KMS-11 (cell line): ENCODE results near the gene RFLNA.

Experiments
- H2AFZ ChIP-seq: fragments of 200-600 bp; sonication (generic); 2 replicates; pipeline ENCODE4 v1.6.1; 2016; ENCODE audit warnings: antibody characterized with exemption, mixed run types, low read depth
- H3K27ac ChIP-seq: fragments of 200-600 bp; sonication (generic); 2 replicates; pipeline ENCODE4 v1.6.1; 2016; ENCODE audit warnings: mild to moderate bottlenecking, mixed run types
- H3K27me3 ChIP-seq: fragments of 200-600 bp; sonication (generic); 2 replicates; pipeline ENCODE4 v1.6.1; 2017; ENCODE audit warnings: mild to moderate bottlenecking, low read depth, mixed run types, moderate library complexity; ENCODE audit not compliant: insufficient read depth
- H3K36me3 ChIP-seq: fragments of 200-600 bp; sonication (generic); 2 replicates; pipeline ENCODE4 v1.6.1; 2017; ENCODE audit warnings: mild to moderate bottlenecking, mixed run types; ENCODE audit not compliant: insufficient read depth
- H3K4me1 ChIP-seq: fragments of 200-600 bp; sonication (generic); 2 replicates; pipeline ENCODE4 v1.6.1; 2016; ENCODE audit warnings: mild to moderate bottlenecking, low read depth, mixed run types; ENCODE audit not compliant: poor library complexity, severe bottlenecking
- H3K4me2 ChIP-seq: fragments of 200-600 bp; sonication (generic); 2 replicates; pipeline ENCODE4 v1.7.0; 2016; ENCODE audit warnings: mild to moderate bottlenecking, mixed run types
- H3K4me3 ChIP-seq: fragments of 200-600 bp; sonication (generic); IDR thresholded peaks from 2 replicates; pipeline ENCODE4 v1.6.1; 2017; ENCODE audit warnings: low read depth, low read length, mixed read lengths; ENCODE audit not compliant: insufficient read depth
- H3K79me2 ChIP-seq: fragments of 200-600 bp; sonication (generic); 2 replicates; pipeline ENCODE4 v1.6.1; 2016; ENCODE audit warnings: low read depth, mixed run types; ENCODE audit not compliant: insufficient read depth
- H3K9ac ChIP-seq: fragments of 200-600 bp; sonication (generic); 2 replicates; pipeline ENCODE4 v1.6.1; 2016; ENCODE audit warnings: mild to moderate bottlenecking, mixed run types
- H4K20me1 ChIP-seq: fragments of 200-600 bp; sonication (generic); 2 replicates; pipeline ENCODE4 v1.6.1; 2016; ENCODE audit warnings: mild to moderate bottlenecking, mixed run types; ENCODE audit not compliant: insufficient read depth
- TF ChIP-seq, protein P1 (sequence below): fragments of 200-600 bp; sonication (generic); conservative IDR thresholded peaks from 2 replicates; pipeline ENCODE4 v1.6.1; 2017; ENCODE audit warnings: low read depth, mild to moderate bottlenecking, antibody characterized with exemption, low read length, moderate library complexity, mixed read lengths

RFLNA gene

DNA sequence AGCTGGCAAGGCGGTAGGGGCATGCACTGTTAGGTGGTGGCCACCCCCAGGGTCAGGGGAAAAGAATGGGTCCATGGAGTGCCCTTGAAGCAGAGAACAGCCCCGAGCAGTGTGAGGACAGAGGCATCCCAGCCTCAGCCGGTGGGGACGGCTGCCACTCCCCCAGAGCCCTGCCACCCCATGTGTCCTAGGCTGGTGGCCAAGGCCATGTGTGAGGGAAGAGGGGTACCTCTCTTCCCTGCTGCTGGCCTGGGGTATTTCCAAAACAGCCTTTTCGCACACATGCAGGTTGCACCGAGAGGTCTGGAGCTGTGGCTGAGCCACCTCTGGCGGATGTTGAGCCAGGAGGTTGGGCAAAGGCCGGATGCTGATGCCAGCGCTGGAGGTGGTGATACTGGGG is 19.9 kb downstream of the RFLNA start:
- H3K36me3 ChIP-seq, result no peaks in the 10 kb centered on the region
- H3K4me1 ChIP-seq, result no peaks in the 10 kb centered on the region
- H3K4me2 ChIP-seq, result no peak overlapping the region
- no peak overlapping the region for H2AFZ ChIP-seq
- H4K20me1 ChIP-seq, result no peaks in the 10 kb centered on the region
- TF ChIP-seq, protein P1, sequence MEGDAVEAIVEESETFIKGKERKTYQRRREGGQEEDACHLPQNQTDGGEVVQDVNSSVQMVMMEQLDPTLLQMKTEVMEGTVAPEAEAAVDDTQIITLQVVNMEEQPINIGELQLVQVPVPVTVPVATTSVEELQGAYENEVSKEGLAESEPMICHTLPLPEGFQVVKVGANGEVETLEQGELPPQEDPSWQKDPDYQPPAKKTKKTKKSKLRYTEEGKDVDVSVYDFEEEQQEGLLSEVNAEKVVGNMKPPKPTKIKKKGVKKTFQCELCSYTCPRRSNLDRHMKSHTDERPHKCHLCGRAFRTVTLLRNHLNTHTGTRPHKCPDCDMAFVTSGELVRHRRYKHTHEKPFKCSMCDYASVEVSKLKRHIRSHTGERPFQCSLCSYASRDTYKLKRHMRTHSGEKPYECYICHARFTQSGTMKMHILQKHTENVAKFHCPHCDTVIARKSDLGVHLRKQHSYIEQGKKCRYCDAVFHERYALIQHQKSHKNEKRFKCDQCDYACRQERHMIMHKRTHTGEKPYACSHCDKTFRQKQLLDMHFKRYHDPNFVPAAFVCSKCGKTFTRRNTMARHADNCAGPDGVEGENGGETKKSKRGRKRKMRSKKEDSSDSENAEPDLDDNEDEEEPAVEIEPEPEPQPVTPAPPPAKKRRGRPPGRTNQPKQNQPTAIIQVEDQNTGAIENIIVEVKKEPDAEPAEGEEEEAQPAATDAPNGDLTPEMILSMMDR, result no peak
- H3K27me3 ChIP-seq, result no peaks in the 10 kb centered on the region
- H3K9ac ChIP-seq, result no peak overlapping the region
- H3K79me2 ChIP-seq, result no peaks in the 10 kb centered on the region
- H3K27ac ChIP-seq, result no peak overlapping the region
- no peak overlapping the region for H3K4me3 ChIP-seq

DNA sequence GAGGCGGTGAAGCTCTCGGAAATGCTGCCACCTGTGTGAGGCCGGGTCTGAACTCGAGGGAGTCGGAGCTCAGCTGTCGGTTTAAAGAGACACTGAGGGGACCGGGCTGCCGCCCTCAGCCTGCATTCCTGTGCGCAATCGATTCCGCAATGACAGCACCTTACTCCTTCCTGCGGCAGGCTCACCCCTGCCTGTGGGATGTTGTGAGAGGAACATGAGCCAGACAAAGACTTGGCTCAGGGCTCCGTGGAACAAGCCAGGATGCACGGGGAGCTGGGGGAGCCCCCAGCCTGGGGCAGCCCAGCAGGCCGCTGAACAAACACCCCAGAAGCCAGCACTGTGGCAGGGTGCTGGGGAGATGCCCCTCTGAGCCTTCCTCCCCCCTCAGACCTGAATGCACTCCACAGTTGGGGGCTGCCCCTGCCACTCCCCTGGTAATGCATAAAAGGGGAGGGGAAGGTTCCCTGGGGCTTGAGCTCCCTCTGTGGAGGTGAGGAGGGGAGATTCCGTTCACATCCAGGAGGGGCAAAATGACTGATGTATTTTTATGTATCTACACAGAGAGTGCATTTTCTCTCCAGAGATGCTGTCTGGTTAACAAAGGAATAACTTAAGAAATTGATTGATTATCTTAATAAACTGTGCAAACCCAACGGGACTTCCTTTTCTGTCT is 20.6 kb downstream of the RFLNA start:
- Histone ChIP-seq H2AFZ (no peak overlapping the region), H3K4me1 (no peaks in the 10 kb centered on the region), H3K27me3 (no peaks in the 10 kb centered on the region), H3K36me3 (no peaks in the 10 kb centered on the region), H3K4me3 (no peak overlapping the region), H3K4me2 (no peak overlapping the region), H3K79me2 (no peaks in the 10 kb centered on the region), H3K9ac (no peak overlapping the region), H3K27ac (no peak overlapping the region), H4K20me1 (no peaks in the 10 kb centered on the region)
- TF ChIP-seq, protein P1, result no peak

DNA sequence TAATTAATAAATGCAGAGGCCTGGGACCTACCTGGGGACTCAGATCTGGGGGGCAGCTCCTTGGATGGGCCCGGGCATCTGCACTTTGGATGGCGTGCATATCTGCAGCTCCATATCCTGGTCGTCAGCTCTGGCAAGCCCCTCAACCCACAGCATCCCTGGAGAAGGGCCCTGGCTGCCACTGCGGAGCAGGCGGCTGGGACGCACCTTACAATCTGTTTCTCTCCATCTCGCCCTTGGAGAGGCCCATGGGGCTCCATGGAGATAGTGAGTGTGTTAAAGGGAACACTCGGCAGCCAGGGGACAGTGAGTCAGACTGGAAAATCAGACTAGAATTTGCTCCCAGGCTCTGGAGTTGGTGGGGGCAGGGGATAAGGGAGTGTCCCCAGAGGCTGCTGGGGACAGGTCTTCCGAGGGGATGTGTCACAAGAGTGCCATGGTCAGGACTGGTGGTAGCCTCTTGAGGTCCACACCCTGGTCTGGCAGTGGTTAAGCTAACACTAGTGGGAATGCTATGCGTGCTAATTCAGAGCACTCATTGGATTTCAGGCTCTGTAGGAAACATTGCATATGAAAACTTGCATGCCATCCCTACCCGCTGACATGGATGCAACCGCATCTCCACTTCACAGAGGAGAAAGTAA is 21.5 kb downstream of the RFLNA start:
- Histone ChIP-seq H3K9ac (no peak overlapping the region), H3K4me1 (no peaks in the 10 kb centered on the region), H4K20me1 (no peaks in the 10 kb centered on the region), H3K4me2 (no peak overlapping the region), H3K27ac (no peak overlapping the region), H2AFZ (no peak overlapping the region), H3K27me3 (no peaks in the 10 kb centered on the region), H3K36me3 (no peaks in the 10 kb centered on the region), H3K4me3 (no peak overlapping the region), H3K79me2 (no peaks in the 10 kb centered on the region)
- TF ChIP-seq, protein P1, result no peak

DNA sequence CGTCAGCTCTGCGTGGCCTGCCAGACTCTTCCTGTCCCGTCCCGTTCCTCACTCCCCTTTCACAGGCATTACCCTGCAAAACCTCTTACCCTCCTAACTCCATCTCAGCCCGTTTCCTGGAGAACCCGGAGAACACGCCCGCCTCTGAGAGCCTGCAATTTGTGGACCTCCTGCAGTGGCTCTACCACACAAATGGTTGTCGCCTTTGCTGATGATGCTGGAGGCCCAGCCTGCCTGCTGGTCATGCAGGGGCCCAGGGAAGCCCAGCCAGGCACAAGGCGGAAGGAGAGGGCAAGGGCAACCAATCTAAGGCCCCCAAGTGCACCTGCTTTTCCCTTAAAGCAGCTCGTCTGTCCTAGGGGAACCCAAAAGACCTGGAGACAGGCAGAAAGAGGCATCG is 22.5 kb downstream of the RFLNA start:
- no peaks in the 10 kb centered on the region for H3K4me1 ChIP-seq
- no peak overlapping the region for H3K4me3 ChIP-seq
- TF ChIP-seq, protein P1, result no peak
- no peak overlapping the region for H2AFZ ChIP-seq
- H3K79me2 ChIP-seq, result no peaks in the 10 kb centered on the region
- no peak overlapping the region for H3K27ac ChIP-seq
- H3K4me2 ChIP-seq, result no peak overlapping the region
- H4K20me1 ChIP-seq, result no peaks in the 10 kb centered on the region
- H3K36me3 ChIP-seq, result no peaks in the 10 kb centered on the region
- H3K9ac ChIP-seq, result no peak overlapping the region
- no peaks in the 10 kb centered on the region for H3K27me3 ChIP-seq
